Measurements from ENCODE around the gene WAPL.

Gene WAPL

GRCh38 chr10:86436963-86437362 is 84.6 kb downstream of the WAPL start:
- TF ChIP-seq POLR2A (IDR thresholded peaks at IDR 0.05; ENCODE audit: low read length) (no peak), GATA1 (IDR thresholded peaks at IDR 0.05; ENCODE audit: low read depth, low read length) (no peak)
- no peak for DNase-seq

GRCh38 chr10:86434656-86435055 is 86.9 kb downstream of the WAPL start:
- TF ChIP-seq GATA1 (IDR thresholded peaks at IDR 0.05; ENCODE audit: low read depth, low read length) = no peak
- no peak for DNase-seq

GRCh38 chr10:86423739-86424138 is 97.9 kb downstream of the WAPL start:
- TF ChIP-seq POLR2A (IDR thresholded peaks at IDR 0.05; ENCODE audit: low read length) (no peak), GATA1 (IDR thresholded peaks at IDR 0.05; ENCODE audit: low read depth, low read length) (no peak)
- no peak for DNase-seq

GRCh38 chr10:86419101-86419500 is 102.5 kb downstream of the WAPL start:
- TF ChIP-seq GATA1 (IDR thresholded peaks at IDR 0.05; ENCODE audit: low read depth, low read length) = no peak
- no peak for TF ChIP-seq POLR2A (IDR thresholded peaks at IDR 0.05; ENCODE audit: low read length)
- DNase-seq = no peak

- no peak for TF ChIP-seq POLR2A (IDR thresholded peaks at IDR 0.05; ENCODE audit: low read length)
- no peak for TF ChIP-seq GATA1 (IDR thresholded peaks at IDR 0.05; ENCODE audit: low read depth, low read length)
- DNase-seq = no peak
Observed at GRCh38 chr10:86415583-86415982, 106.0 kb downstream of the WAPL start.

GRCh38 chr10:86415116-86415515 is 106.5 kb downstream of the WAPL start:
- no peak for DNase-seq
- TF ChIP-seq POLR2A (IDR thresholded peaks at IDR 0.05; ENCODE audit: low read length) (no peak), GATA1 (IDR thresholded peaks at IDR 0.05; ENCODE audit: low read depth, low read length) (no peak)

- no peak for TF ChIP-seq GATA1 (IDR thresholded peaks at IDR 0.05; ENCODE audit: low read depth, low read length)
- no peak for TF ChIP-seq POLR2A (IDR thresholded peaks at IDR 0.05; ENCODE audit: low read length)
- no peak for DNase-seq
Observed at GRCh38 chr10:86413046-86413728, 108.4 kb downstream of the WAPL start.

- no peak for DNase-seq
- no peak for TF ChIP-seq POLR2A (IDR thresholded peaks at IDR 0.05; ENCODE audit: low read length)
- no peak for TF ChIP-seq GATA1 (IDR thresholded peaks at IDR 0.05; ENCODE audit: low read depth, low read length)
Observed at GRCh38 chr10:86411852-86412560, 109.6 kb downstream of the WAPL start.

- no peak for DNase-seq
- no peak for TF ChIP-seq POLR2A (IDR thresholded peaks at IDR 0.05; ENCODE audit: low read length)
- no peak for TF ChIP-seq GATA1 (IDR thresholded peaks at IDR 0.05; ENCODE audit: low read depth, low read length)
Observed at GRCh38 chr10:86411281-86411841, 110.2 kb downstream of the WAPL start.

GRCh38 chr10:86410542-86411124 is 111.0 kb downstream of the WAPL start:
- TF ChIP-seq POLR2A (IDR thresholded peaks at IDR 0.05; ENCODE audit: low read length) = no peak
- TF ChIP-seq GATA1 (IDR thresholded peaks at IDR 0.05; ENCODE audit: low read depth, low read length) = no peak
- no peak for DNase-seq

- TF ChIP-seq POLR2A (IDR thresholded peaks at IDR 0.05; ENCODE audit: low read length) (no peak), GATA1 (IDR thresholded peaks at IDR 0.05; ENCODE audit: low read depth, low read length) (no peak)
- no peak for DNase-seq
Observed at GRCh38 chr10:86409183-86409582, 112.4 kb downstream of the WAPL start.

GRCh38 chr10:86403183-86403797 is 118.3 kb downstream of the WAPL start:
- TF ChIP-seq POLR2A (IDR thresholded peaks at IDR 0.05; ENCODE audit: low read length) (no peak), GATA1 (IDR thresholded peaks at IDR 0.05; ENCODE audit: low read depth, low read length) (no peak)
- DNase-seq = no peak

- TF ChIP-seq POLR2A (IDR thresholded peaks at IDR 0.05; ENCODE audit: low read length) = no peak
- no peak for TF ChIP-seq GATA1 (IDR thresholded peaks at IDR 0.05; ENCODE audit: low read depth, low read length)
- no peak for DNase-seq
Observed at GRCh38 chr10:86402283-86402941, 119.2 kb downstream of the WAPL start.
